ENCODE data around the gene CCDC92. TPM values are rescaled to one million over a fixed set of nuclear protein-coding genes. Genes with fewer than 3 reads are reported as not detected.

The CCDC92 gene
- polyA plus RNA-seq, 1 experiment, result 52.2 TPM

- no peak for TF ChIP-seq CTCF (IDR thresholded peaks at IDR 0.05; ENCODE audit: low read depth, low read length)
- ChIA-PET CTCF (interaction anchor here (1.5 kb wide), 1 partner anchor 16 kb away, joined by 4 read pairs; no protein-coding TSS in a partner anchor), POLR2A (no interaction called here)
- Histone ChIP-seq H3K27ac (ENCODE audit: low read depth, low read length) (no peak overlapping the region), H3K4me3 (ENCODE audit: low read depth, low read length) (no peak overlapping the region), H3K27me3 (ENCODE audit: control insufficient read depth, insufficient read depth, low read length) (peaks cover 37% of the 10 kb centered on the region), H3K9me3 (ENCODE audit: control insufficient read depth, insufficient read depth, low read length) (peaks cover 4% of the 10 kb centered on the region; the same call in 1 of the 2 replicates)
- no peak for DNase-seq (ENCODE audit: low read depth, low spot score)
Measured at GRCh38 chr12:123889848-123890535, 82.6 kb downstream of the CCDC92 start.

- Histone ChIP-seq H3K27me3 (ENCODE audit: control insufficient read depth, insufficient read depth, low read length) (peaks cover 37% of the 10 kb centered on the region), H3K27ac (ENCODE audit: low read depth, low read length) (no peak overlapping the region), H3K9me3 (ENCODE audit: control insufficient read depth, insufficient read depth, low read length) (peaks cover 8% of the 10 kb centered on the region; the same call in 1 of the 2 replicates), H3K4me3 (ENCODE audit: low read depth, low read length) (no peak overlapping the region)
- no peak for TF ChIP-seq CTCF (IDR thresholded peaks at IDR 0.05; ENCODE audit: low read depth, low read length)
- POLR2A ChIA-PET, result no interaction called here
- DNase-seq (ENCODE audit: low read depth, low spot score), result no peak
- CTCF ChIA-PET, result no interaction called here
Measured at GRCh38 chr12:123888989-123889388, 83.6 kb downstream of the CCDC92 start.

- CTCF ChIA-PET, result interaction anchor here (1.2 kb wide), 1 partner anchor 18 kb away, joined by 3 read pairs; no protein-coding TSS in a partner anchor
- H3K27ac ChIP-seq (ENCODE audit: low read depth, low read length), result no peak overlapping the region
- DNase-seq (ENCODE audit: low read depth, low spot score), result no peak
- H3K4me3 ChIP-seq (ENCODE audit: low read depth, low read length), result no peak overlapping the region
- H3K9me3 ChIP-seq (ENCODE audit: control insufficient read depth, insufficient read depth, low read length), result peaks cover 9% of the 10 kb centered on the region; the same call in 1 of the 2 replicates
- H3K27me3 ChIP-seq (ENCODE audit: control insufficient read depth, insufficient read depth, low read length), result peaks cover 37% of the 10 kb centered on the region
- TF ChIP-seq CTCF (IDR thresholded peaks at IDR 0.05; ENCODE audit: low read depth, low read length), result no peak
- POLR2A ChIA-PET, result no interaction called here
Measured at GRCh38 chr12:123886931-123887582, 85.6 kb downstream of the CCDC92 start.

GRCh38 chr12:123886258-123886657 lies 86.4 kb downstream of the CCDC92 start:
- H3K4me3 ChIP-seq (ENCODE audit: low read depth, low read length), result no peak overlapping the region
- no peak for DNase-seq (ENCODE audit: low read depth, low spot score)
- no peak for TF ChIP-seq CTCF (IDR thresholded peaks at IDR 0.05; ENCODE audit: low read depth, low read length)
- H3K27ac ChIP-seq (ENCODE audit: low read depth, low read length), result no peak overlapping the region
- ChIA-PET CTCF (interaction anchor here (1.2 kb wide), 1 partner anchor 19 kb away, joined by 3 read pairs; no protein-coding TSS in a partner anchor), POLR2A (no interaction called here)
- H3K27me3 ChIP-seq (ENCODE audit: control insufficient read depth, insufficient read depth, low read length), result peaks cover 37% of the 10 kb centered on the region
- H3K9me3 ChIP-seq (ENCODE audit: control insufficient read depth, insufficient read depth, low read length), result peaks cover 9% of the 10 kb centered on the region; the same call in 1 of the 2 replicates

Small RNAs within 50 kb of the gene (small RNA-seq; reads per million reads assigned to genes)
- not detected for gene AC068790.4 (ENCODE audit: insufficient read length, low read depth)
- gene AC068790.6 (ENCODE audit: insufficient read length, low read depth), result not detected

Other genes starting within 250 kb of the CCDC92 start
- gene DNAH10, start 210.5 kb downstream of the CCDC92 start, polyA plus RNA-seq (2011; rRNA removed), result 8.6 and 9.1 TPM in 2 replicates
- gene ZNF664, start 384 bp upstream of the CCDC92 start, polyA plus RNA-seq (2011; rRNA removed), result 60.1 and 66.6 TPM in 2 replicates

All from AG04450 (cell line).